ENCODE measurements around the gene AUTS2.

DNA sequence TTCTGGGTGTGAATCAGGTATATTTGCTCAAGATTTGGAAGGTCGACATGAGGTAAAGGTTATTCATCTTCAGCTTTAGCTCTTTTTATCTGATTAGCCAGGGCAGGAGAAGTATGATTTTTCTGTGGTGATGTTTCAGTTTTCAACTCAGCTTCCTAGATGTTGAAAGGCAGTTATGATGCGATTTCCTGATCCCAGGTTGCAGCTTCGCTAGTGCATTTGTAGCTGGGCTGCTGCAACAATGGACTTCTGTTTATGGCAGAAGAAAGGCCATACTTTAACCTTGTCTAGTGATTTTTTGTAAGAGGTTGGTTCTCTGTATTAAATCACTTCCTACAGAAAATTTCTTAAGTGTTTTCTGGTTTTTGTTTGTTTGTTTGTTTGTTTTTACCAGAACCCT, 619.3 kb downstream of the AUTS2 start:
- no peak for TF ChIP-seq CBX8 (IDR thresholded peaks at IDR 0.05; ENCODE audit: borderline replicate concordance, low read depth, low read length)
- no peak for TF ChIP-seq CEBPB (IDR thresholded peaks at IDR 0.05; ENCODE audit: low read depth, low read length)
